GM12892 (cell line): ENCODE results near the gene PBX1.

ENCODE experiments used
- POLR2A ChIP-seq: IDR thresholded peaks from 2 replicates; pipeline ENCODE4 v1.6.1; 2011; ENCODE audit warnings: low read depth, low read length, control low read depth
- TAF1 ChIP-seq: IDR thresholded peaks from 2 replicates; pipeline ENCODE4 v1.6.1; 2011; ENCODE audit warnings: low read depth, mild to moderate bottlenecking, control low read depth, low read length, borderline replicate concordance

DNA sequence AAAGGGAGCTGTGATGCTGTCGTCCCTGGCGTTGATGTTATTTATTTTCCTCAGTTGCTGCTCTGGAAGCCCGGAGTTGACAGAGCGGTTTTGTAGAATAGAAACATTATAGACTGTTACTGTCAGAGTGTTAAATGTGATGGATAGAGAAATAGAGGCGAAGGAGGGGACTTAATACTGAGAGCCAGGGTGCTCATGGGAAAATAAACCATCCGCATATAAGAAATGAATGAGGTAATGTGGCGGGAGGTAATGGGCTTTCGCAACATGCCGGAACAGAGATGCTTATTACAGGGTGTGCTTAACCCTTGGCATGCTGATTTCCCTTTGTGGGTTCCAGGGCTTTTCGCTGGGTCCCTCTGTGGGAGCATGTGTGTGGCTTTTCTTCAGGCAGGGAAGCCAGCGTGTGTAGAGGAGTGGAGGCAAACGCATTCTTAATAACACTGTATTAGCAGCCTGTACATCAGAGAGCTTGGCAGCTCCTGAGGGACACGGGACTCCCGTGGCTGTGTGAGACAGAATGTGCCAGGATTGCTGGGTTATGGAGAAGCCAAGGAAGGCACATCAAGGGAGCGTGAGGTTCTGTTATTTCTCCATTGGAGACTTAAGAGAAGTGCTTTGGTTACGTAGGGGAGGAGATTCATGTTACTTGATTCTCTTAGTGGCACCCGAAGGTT, 141.0 kb downstream of the PBX1 start:
- no peak for TF ChIP-seq TAF1
- no peak for TF ChIP-seq POLR2A
